K562 (cell line): ENCODE results near the gene RNASEH1. TPM values are rescaled to one million over a fixed set of nuclear protein-coding genes. Genes with fewer than 3 reads are reported as not detected.

ENCODE experiments used
- ATAC-seq: fragments of 200-7000 bp; cut with Tn5 transposase; 3 replicates; pipeline ENCODE4 v1.9.1; 2020; ENCODE audit warnings: moderate library complexity
- BruUV-seq: library from RNA; stranded (reverse); fragments of 400-500 nt; replicated peaks from 2 replicates; lab custom pipeline; 2021; lab: Mats Ljungman, UMichigan
- CTCF ChIA-PET: fragments of 300-600 bp; formaldehyde crosslinking; extraction: SDS; loops from one replicate; lab custom pipeline; 2021; ENCODE audit warnings: low intra/inter-chr PET ratio; lab: Yijun Ruan, JAX
- POLR2A ChIA-PET: fragments of 300-600, 350-650 bp; sonication (Branson Sonifier 250); formaldehyde crosslinking; extraction: SDS; loops from one replicate; lab custom pipeline; 2021; ENCODE audit warnings: antibody characterized with exemption, inconsistent platforms; lab: Yijun Ruan, JAX
- DNase-seq, 4 experiments: peaks; one replicate each; pipeline versions ENCODE4 v3.0.0 to v3.0.0-alpha.2; 2011 to 2018; ENCODE audit warnings: low spot score in 3 of 4, mixed read lengths in 3 of 4; ENCODE audit errors: extremely low read depth in 1 of 4
- FAIRE-seq: peaks from 2 replicates; lab custom pipeline; 2011; peaks lifted over from hg19 to GRCh38; lab: Jason Lieb, UNC
- H2AFZ ChIP-seq: 2 replicates; pipeline ENCODE4 v1.6.0; 2011; ENCODE audit warnings: low read depth, low read length, control low read depth, inconsistent platforms
- H3K27ac ChIP-seq: fragments of 200-600 bp; 3 replicates; pipeline ENCODE4 v1.8.0; 2011; ENCODE audit warnings: low read depth, mild to moderate bottlenecking, control low read depth, inconsistent platforms, low read length, moderate library complexity, mixed read lengths; ENCODE audit errors: extremely low read depth
- H3K27me3 ChIP-seq, 2 experiments: fragments of 300-600 bp in 1 of 2; 2 replicates in 1 of 2; 3 replicates in 1 of 2; pipeline versions ENCODE4 v1.6.0 to v1.8.0; 2011; ENCODE audit warnings: inconsistent platforms in 2 of 2, low read length in 2 of 2, mild to moderate bottlenecking in 1 of 2, mixed read lengths in 1 of 2, moderate library complexity in 1 of 2; ENCODE audit not compliant: control insufficient read depth in 2 of 2, insufficient read depth in 2 of 2
- H3K36me3 ChIP-seq: fragments of 300-600 bp; 3 replicates; pipeline ENCODE4 v1.8.0; 2011; ENCODE audit warnings: mild to moderate bottlenecking, low read length, inconsistent platforms; ENCODE audit not compliant: control insufficient read depth, insufficient read depth
- H3K4me1 ChIP-seq, 2 experiments: fragments of 200-600 bp in 1 of 2; replicated peaks in 1 of 2; 2 replicates in 1 of 2; 3 replicates in 1 of 2; pipeline versions ENCODE4 v1.5.1 to v1.8.0; 2011; ENCODE audit warnings: inconsistent platforms in 2 of 2, low read length in 2 of 2, mild to moderate bottlenecking in 1 of 2, mixed read lengths in 1 of 2, moderate library complexity in 1 of 2; ENCODE audit not compliant: control insufficient read depth in 2 of 2, insufficient read depth in 2 of 2
- H3K4me2 ChIP-seq: 2 replicates; pipeline ENCODE4 v1.6.1; 2011; ENCODE audit warnings: low read length, control low read depth, inconsistent platforms, mixed read lengths; ENCODE audit not compliant: insufficient read depth
- H3K4me3 ChIP-seq: fragments of 200-600 bp; sonication (generic), shearing (Covaris generic); 2 replicates; pipeline ENCODE4 v1.5.1; 2016; ENCODE audit warnings: control low read depth, inconsistent platforms
- H3K79me2 ChIP-seq: fragments of 200-600 bp; 3 replicates; pipeline ENCODE4 v1.8.0; 2011; ENCODE audit warnings: low read length, inconsistent platforms; ENCODE audit not compliant: control insufficient read depth, insufficient read depth
- H3K9ac ChIP-seq, 2 experiments: 2 replicates each; pipeline versions ENCODE4 v1.6.0 to v1.6.1; 2011; ENCODE audit warnings: low read depth in 2 of 2, low read length in 2 of 2, control low read depth in 1 of 2, inconsistent platforms in 1 of 2, mild to moderate bottlenecking in 1 of 2, mixed read lengths in 1 of 2; ENCODE audit not compliant: insufficient read depth in 1 of 2
- H3K9me1 ChIP-seq: one replicate; pipeline ENCODE4 v1.6.0; 2011; ENCODE audit warnings: inconsistent platforms, mild to moderate bottlenecking, low read length, moderate library complexity; ENCODE audit not compliant: control insufficient read depth, insufficient read depth
- H3K9me3 ChIP-seq: replicated peaks from 2 replicates; pipeline ENCODE4 v1.5.1; 2011; ENCODE audit warnings: low read depth, low read length, inconsistent platforms; ENCODE audit not compliant: control insufficient read depth, insufficient read depth
- H4K20me1 ChIP-seq: replicated peaks from 2 replicates; pipeline ENCODE4 v1.6.1; 2011; ENCODE audit warnings: low read length, inconsistent platforms, mixed read lengths; ENCODE audit not compliant: control insufficient read depth, insufficient read depth
- CSDE1 ChIP-seq, 2 experiments: fragments of 450-650 bp; IDR thresholded peaks; 2 replicates each; pipeline ENCODE4 v1.6.1; 2016; ENCODE audit warnings: mild to moderate bottlenecking in 1 of 2
- HMGN3 ChIP-seq: IDR thresholded peaks from 2 replicates; pipeline ENCODE4 v1.6.1; 2011; ENCODE audit warnings: borderline replicate concordance, low read depth, mild to moderate bottlenecking, mixed read lengths, low read length; ENCODE audit not compliant: insufficient read length; ENCODE audit errors: extremely low read depth
- POLR2AphosphoS5 ChIP-seq: IDR thresholded peaks from 2 replicates; pipeline ENCODE4 v1.6.1; 2011; ENCODE audit warnings: mild to moderate bottlenecking, low read depth, low read length, moderate library complexity; ENCODE audit not compliant: control insufficient read depth, insufficient read depth
- SMAD1 ChIP-seq: fragments of 150-350 bp; IDR thresholded peaks from 2 replicates; pipeline ENCODE4 v1.6.1; 2014; ENCODE audit warnings: low read length, low read depth; ENCODE audit not compliant: partially characterized antibody
- TBP ChIP-seq: optimal IDR thresholded peaks from 2 replicates; pipeline ENCODE3; 2011; ENCODE audit warnings: low read depth, low read length, improper control_type of control experiment
- TFAP4 ChIP-seq: sonication (generic); formaldehyde crosslinking; IDR thresholded peaks from 2 replicates; pipeline ENCODE4 v1.8.0; 2022; ENCODE audit warnings: missing genetic modification reagents, mild to moderate bottlenecking, moderate library complexity, borderline replicate concordance
- ZBTB17 ChIP-seq: fragments of 450-650 bp; formaldehyde crosslinking; IDR thresholded peaks from 2 replicates; pipeline ENCODE4 v1.4.0; 2020; ENCODE audit warnings: mild to moderate bottlenecking
- WGBS: fragments of 100-300 bp; shearing (Covaris generic); methylation state at CpG from one replicate; pipeline ENCODE4 v1.1.6; 2016; ENCODE audit warnings: low coverage, mixed read lengths; ENCODE audit not compliant: insufficient coverage; ENCODE audit errors: missing lambda C conversion rate; 5-methylcytosine and 5-hydroxymethylcytosine counted together
- in situ Hi-C: fragments of 300-500 bp; cut with MboI; formaldehyde crosslinking; loops from 4 replicates; pipeline ENCODE4 v1.15.0; 2018; ENCODE audit warnings: inconsistent platforms, mixed read lengths
- intact Hi-C: fragments of 100-400 bp; cut with micrococcal nuclease; formaldehyde crosslinking; loops from 2 replicates; pipeline ENCODE4 v1.14.2; 2022
- polyA plus RNA-seq, 8 experiments: library from polyadenylated mRNA; depleted of rRNA in 4 of 8; stranded (reverse) in 5 of 8; unstranded in 3 of 8; fragments of >200 nt; fragmentation: Nextera tagmentation in 2 of 8; fragmentation: Illumina TruSeq in 1 of 8; extraction: Ambion mirVana in 2 of 8; extraction: Trizol in 1 of 8; gene quantifications; 2 replicates each; pipeline versions ENCODE4 v1.2.1 to v1.2.3, GENCODE V29; 2011 to 2014; ENCODE audit warnings: inconsistent platforms in 1 of 8, missing spikeins in 1 of 8
- total RNA-seq, 7 experiments: library from RNA; depleted of rRNA in 6 of 7; stranded (reverse); fragments of >200 nt in 6 of 7; fragmentation: Illumina TruSeq in 2 of 7; extraction: Trizol in 2 of 7; gene quantifications; 2 replicates each; pipeline versions ENCODE4 v1.2.1 to v1.2.3, GENCODE V29; 2011 to 2021; ENCODE audit warnings: low replicate concordance in 1 of 7
- TF ChIP-seq, protein P1 (sequence below): fragments of 250-450 bp; sonication (Bioruptor Pico); IDR thresholded peaks from 2 replicates; pipeline ENCODE4 v1.4.0; 2020
- TF ChIP-seq, protein P2 (sequence below): fragments of 450-650 bp; IDR thresholded peaks from 2 replicates; pipeline ENCODE4 v1.6.1; 2016
- TF ChIP-seq, protein P3 (sequence below): sonication (generic); formaldehyde crosslinking; IDR thresholded peaks from 2 replicates; pipeline ENCODE4 v1.8.0; 2022; ENCODE audit warnings: mild to moderate bottlenecking, low read depth, missing genetic modification reagents

Gene RNASEH1
- total and polyA plus RNA-seq, 9 of the 15 experiments (the other 6 are each of a cell fraction or from before 2014, with no cell fraction given), result 25.7 to 47.5 (median 42.8) TPM

DNA sequence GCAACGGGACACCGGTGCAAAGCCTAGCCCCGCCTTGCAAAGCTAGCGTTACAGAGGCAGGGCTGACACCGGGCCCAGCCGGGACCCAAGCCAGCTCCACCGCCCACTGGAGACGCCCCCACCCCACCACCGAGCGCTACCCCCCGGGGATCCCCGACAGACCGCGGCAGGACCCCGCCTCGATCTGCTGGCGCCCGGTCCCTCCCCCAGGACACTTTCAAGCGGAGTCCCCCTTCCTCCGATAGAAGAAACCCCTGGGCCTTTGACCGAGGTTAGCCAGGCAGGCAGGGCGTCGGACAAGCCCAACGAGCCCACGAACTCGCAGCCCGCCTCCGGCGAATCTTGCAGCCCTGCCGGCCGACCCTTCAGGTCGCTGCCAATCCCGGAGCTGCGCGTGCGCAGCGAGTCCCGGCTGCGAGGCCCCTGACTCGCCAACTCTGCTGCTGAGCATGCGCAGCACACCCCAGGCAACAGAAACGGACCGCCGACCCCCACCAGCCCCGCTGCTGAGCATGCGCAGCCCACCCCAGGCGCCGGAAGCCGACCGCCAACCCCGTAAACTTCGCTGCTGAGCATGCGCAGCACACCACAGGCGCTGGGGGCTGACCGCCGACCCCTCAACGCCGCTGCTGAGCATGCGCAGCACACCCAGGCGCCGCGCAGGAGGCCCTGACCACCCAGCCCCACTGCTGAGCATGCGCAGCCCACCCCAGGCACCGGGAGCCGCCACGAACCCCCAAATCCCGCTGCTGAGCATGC is 39.5 kb downstream of the RNASEH1 start:
- peaks cover 33% of the 10 kb centered on the region for H3K79me2 ChIP-seq
- H3K36me3 ChIP-seq, result peaks cover 15% of the 10 kb centered on the region; the same call in 1 of the 3 replicates
- in situ Hi-C loops, result no loop called here
- H3K27me3 ChIP-seq, result no peaks in the 10 kb centered on the region
- ChIA-PET CTCF (interaction anchor here (0.8 kb wide), 1 partner anchor 29 kb away, joined by 3 read pairs; no protein-coding TSS in a partner anchor), POLR2A (interaction anchor here (0.6 to 1.6 kb wide), 4 partner anchors 12 to 95 kb away, joined by 3 to 8 read pairs (median 3); partner anchors contain the start of gene RNASEH1)
- peak overlapping the region; percentile 71 for H3K4me3 ChIP-seq
- FAIRE-seq, result peak; percentile 76
- BruUV-seq, result no TSS peak
- intact Hi-C loops, result loop anchor here (2.0 kb wide), 2 partner anchors 56 to 82 kb away; partner anchors contain the start of gene RPS7
- peak overlapping the region; percentile 93 for H3K4me2 ChIP-seq
- H3K9me3 ChIP-seq, result 0 out of 2 replicates have a peak, but pooled peaks cover 3% of the 10 kb centered on the region
- H4K20me1 ChIP-seq, result no peaks in the 10 kb centered on the region
- under 1% methylated on average over 55 of the region's 67 CpGs for WGBS
- peak overlapping the region; percentile 77 to 93 for H3K9ac ChIP-seq
- H3K9me1 ChIP-seq, result no peaks in the 10 kb centered on the region
- H3K27ac ChIP-seq, result peak overlapping the region; percentile 87
- H3K4me1 ChIP-seq, result peaks cover 23 to 28% of the 10 kb centered on the region in 2 experiments
- peak; percentile 85 for ATAC-seq
- peak; percentile 98 to 100 (median 99) for DNase-seq
- H2AFZ ChIP-seq, result peak overlapping the region; percentile 93
- TF ChIP-seq POLR2AphosphoS5 (peak; percentile 69; the same call in 1 of the 2 replicates), SMAD1 (peak; percentile 39), ZBTB17 (CRISPR knock-in tag) (peak; percentile 92), CSDE1 (IDR thresholded peaks at IDR 0.05) (no peak), TBP (peak; percentile 63), TFAP4 (peak; percentile 7; the same call in 1 of the 2 replicates), HMGN3 (peak; percentile 45)
- TF ChIP-seq, protein P1, sequence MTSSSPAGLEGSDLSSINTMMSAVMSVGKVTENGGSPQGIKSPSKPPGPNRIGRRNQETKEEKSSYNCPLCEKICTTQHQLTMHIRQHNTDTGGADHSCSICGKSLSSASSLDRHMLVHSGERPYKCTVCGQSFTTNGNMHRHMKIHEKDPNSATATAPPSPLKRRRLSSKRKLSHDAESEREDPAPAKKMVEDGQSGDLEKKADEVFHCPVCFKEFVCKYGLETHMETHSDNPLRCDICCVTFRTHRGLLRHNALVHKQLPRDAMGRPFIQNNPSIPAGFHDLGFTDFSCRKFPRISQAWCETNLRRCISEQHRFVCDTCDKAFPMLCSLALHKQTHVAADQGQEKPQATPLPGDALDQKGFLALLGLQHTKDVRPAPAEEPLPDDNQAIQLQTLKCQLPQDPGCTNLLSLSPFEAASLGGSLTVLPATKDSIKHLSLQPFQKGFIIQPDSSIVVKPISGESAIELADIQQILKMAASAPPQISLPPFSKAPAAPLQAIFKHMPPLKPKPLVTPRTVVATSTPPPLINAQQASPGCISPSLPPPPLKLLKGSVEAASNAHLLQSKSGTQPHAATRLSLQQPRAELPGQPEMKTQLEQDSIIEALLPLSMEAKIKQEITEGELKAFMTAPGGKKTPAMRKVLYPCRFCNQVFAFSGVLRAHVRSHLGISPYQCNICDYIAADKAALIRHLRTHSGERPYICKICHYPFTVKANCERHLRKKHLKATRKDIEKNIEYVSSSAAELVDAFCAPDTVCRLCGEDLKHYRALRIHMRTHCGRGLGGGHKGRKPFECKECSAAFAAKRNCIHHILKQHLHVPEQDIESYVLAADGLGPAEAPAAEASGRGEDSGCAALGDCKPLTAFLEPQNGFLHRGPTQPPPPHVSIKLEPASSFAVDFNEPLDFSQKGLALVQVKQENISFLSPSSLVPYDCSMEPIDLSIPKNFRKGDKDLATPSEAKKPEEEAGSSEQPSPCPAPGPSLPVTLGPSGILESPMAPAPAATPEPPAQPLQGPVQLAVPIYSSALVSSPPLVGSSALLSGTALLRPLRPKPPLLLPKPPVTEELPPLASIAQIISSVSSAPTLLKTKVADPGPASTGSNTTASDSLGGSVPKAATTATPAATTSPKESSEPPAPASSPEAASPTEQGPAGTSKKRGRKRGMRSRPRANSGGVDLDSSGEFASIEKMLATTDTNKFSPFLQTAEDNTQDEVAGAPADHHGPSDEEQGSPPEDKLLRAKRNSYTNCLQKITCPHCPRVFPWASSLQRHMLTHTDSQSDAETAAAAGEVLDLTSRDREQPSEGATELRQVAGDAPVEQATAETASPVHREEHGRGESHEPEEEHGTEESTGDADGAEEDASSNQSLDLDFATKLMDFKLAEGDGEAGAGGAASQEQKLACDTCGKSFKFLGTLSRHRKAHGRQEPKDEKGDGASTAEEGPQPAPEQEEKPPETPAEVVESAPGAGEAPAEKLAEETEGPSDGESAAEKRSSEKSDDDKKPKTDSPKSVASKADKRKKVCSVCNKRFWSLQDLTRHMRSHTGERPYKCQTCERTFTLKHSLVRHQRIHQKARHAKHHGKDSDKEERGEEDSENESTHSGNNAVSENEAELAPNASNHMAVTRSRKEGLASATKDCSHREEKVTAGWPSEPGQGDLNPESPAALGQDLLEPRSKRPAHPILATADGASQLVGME, result no peak
- TF ChIP-seq, protein P2, sequence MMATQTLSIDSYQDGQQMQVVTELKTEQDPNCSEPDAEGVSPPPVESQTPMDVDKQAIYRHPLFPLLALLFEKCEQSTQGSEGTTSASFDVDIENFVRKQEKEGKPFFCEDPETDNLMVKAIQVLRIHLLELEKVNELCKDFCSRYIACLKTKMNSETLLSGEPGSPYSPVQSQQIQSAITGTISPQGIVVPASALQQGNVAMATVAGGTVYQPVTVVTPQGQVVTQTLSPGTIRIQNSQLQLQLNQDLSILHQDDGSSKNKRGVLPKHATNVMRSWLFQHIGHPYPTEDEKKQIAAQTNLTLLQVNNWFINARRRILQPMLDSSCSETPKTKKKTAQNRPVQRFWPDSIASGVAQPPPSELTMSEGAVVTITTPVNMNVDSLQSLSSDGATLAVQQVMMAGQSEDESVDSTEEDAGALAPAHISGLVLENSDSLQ, result peak; percentile 76
- TF ChIP-seq, protein P3, sequence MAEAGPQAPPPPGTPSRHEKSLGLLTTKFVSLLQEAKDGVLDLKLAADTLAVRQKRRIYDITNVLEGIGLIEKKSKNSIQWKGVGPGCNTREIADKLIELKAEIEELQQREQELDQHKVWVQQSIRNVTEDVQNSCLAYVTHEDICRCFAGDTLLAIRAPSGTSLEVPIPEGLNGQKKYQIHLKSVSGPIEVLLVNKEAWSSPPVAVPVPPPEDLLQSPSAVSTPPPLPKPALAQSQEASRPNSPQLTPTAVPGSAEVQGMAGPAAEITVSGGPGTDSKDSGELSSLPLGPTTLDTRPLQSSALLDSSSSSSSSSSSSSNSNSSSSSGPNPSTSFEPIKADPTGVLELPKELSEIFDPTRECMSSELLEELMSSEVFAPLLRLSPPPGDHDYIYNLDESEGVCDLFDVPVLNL (CRISPR knock-in tag), result no peak
